Measurements from ENCODE around the gene PLEKHD1. TPM values are rescaled to one million over a fixed set of nuclear protein-coding genes. Genes with fewer than 3 reads are reported as not detected.

Gene PLEKHD1
- total RNA-seq, 1 experiment from 2014 or later, result 0.37 TPM

- H3K4me1 ChIP-seq (ENCODE audit: insufficient read depth, low read length, poor library complexity, severe bottlenecking), result peaks cover 23% of the 10 kb centered on the region
- H3K4me3 ChIP-seq (ENCODE audit: low read depth, low read length, poor library complexity, severe bottlenecking), result no peak overlapping the region
- intact Hi-C loops (cut with micrococcal nuclease; ENCODE audit: unreplicated experiment), result no loop called here
- no peak for DNase-seq (ENCODE audit: low spot score)
- POLR2A ChIA-PET (ENCODE audit: low non-redundant PET), result no interaction called here
- H3K27ac ChIP-seq (ENCODE audit: low read depth, low read length, poor library complexity, severe bottlenecking), result no peak overlapping the region
- no peaks in the 10 kb centered on the region for H3K36me3 ChIP-seq (ENCODE audit: insufficient read depth, low read length, poor library complexity, severe bottlenecking)
- no TSS peak for BruUV-seq (replicated peaks)
- no peaks in the 10 kb centered on the region for H3K9me3 ChIP-seq (ENCODE audit: low read depth, low read length, poor library complexity, severe bottlenecking)
- peaks cover 18% of the 10 kb centered on the region for H3K27me3 ChIP-seq (replicated peaks; ENCODE audit: insufficient read depth, low read depth, low read length, poor library complexity)
- no peak for TF ChIP-seq EZH2 (IDR thresholded peaks at IDR 0.05; ENCODE audit: borderline replicate concordance, low read depth, low read length, poor library complexity, severe bottlenecking)
- no peak for TF ChIP-seq CTCF (conservative IDR thresholded peaks at IDR 0.05; ENCODE audit: low read depth, low read length)
- CTCF ChIA-PET, result interaction anchor here (1.3 kb wide), 1 partner anchor 13 kb away, joined by 3 read pairs; no protein-coding TSS in a partner anchor
Measured at GRCh38 chr14:69487226-69487625, 2.7 kb downstream of the PLEKHD1 start.

- no peak overlapping the region for H3K27ac ChIP-seq (ENCODE audit: low read depth, low read length, poor library complexity, severe bottlenecking)
- peaks cover 18% of the 10 kb centered on the region for H3K27me3 ChIP-seq (replicated peaks; ENCODE audit: insufficient read depth, low read depth, low read length, poor library complexity)
- H3K36me3 ChIP-seq (ENCODE audit: insufficient read depth, low read length, poor library complexity, severe bottlenecking), result no peaks in the 10 kb centered on the region
- BruUV-seq (replicated peaks), result no TSS peak
- H3K9me3 ChIP-seq (ENCODE audit: low read depth, low read length, poor library complexity, severe bottlenecking), result no peaks in the 10 kb centered on the region
- intact Hi-C loops (cut with micrococcal nuclease; ENCODE audit: unreplicated experiment), result no loop called here
- POLR2A ChIA-PET (ENCODE audit: low non-redundant PET), result no interaction called here
- CTCF ChIA-PET, result interaction anchor here (1.3 kb wide), 1 partner anchor 14 kb away, joined by 3 read pairs; no protein-coding TSS in a partner anchor
- H3K4me3 ChIP-seq (ENCODE audit: low read depth, low read length, poor library complexity, severe bottlenecking), result no peak overlapping the region
- peak; percentile 79 for DNase-seq (ENCODE audit: low spot score)
- no peak for TF ChIP-seq CTCF (conservative IDR thresholded peaks at IDR 0.05; ENCODE audit: low read depth, low read length)
- TF ChIP-seq EZH2 (IDR thresholded peaks at IDR 0.05; ENCODE audit: borderline replicate concordance, low read depth, low read length, poor library complexity, severe bottlenecking), result no peak
- H3K4me1 ChIP-seq (ENCODE audit: insufficient read depth, low read length, poor library complexity, severe bottlenecking), result peaks cover 23% of the 10 kb centered on the region
Measured at GRCh38 chr14:69487771-69488170, 3.2 kb downstream of the PLEKHD1 start.

GRCh38 chr14:69489495-69489894 lies 5.0 kb downstream of the PLEKHD1 start:
- H3K9me3 ChIP-seq (ENCODE audit: low read depth, low read length, poor library complexity, severe bottlenecking), result no peaks in the 10 kb centered on the region
- peaks cover 9% of the 10 kb centered on the region for H3K27me3 ChIP-seq (replicated peaks; ENCODE audit: insufficient read depth, low read depth, low read length, poor library complexity)
- ChIA-PET CTCF (interaction anchor here (1.0 kb wide), 1 partner anchor 14 kb away, joined by 3 read pairs; no protein-coding TSS in a partner anchor), POLR2A (ENCODE audit: low non-redundant PET) (no interaction called here)
- H3K4me1 ChIP-seq (ENCODE audit: insufficient read depth, low read length, poor library complexity, severe bottlenecking), result peaks cover 23% of the 10 kb centered on the region
- no peak for DNase-seq (ENCODE audit: low spot score)
- TF ChIP-seq EZH2 (IDR thresholded peaks at IDR 0.05; ENCODE audit: borderline replicate concordance, low read depth, low read length, poor library complexity, severe bottlenecking), result no peak
- no peak for TF ChIP-seq CTCF (conservative IDR thresholded peaks at IDR 0.05; ENCODE audit: low read depth, low read length)
- intact Hi-C loops (cut with micrococcal nuclease; ENCODE audit: unreplicated experiment), result no loop called here
- H3K36me3 ChIP-seq (ENCODE audit: insufficient read depth, low read length, poor library complexity, severe bottlenecking), result no peaks in the 10 kb centered on the region
- no peak overlapping the region for H3K4me3 ChIP-seq (ENCODE audit: low read depth, low read length, poor library complexity, severe bottlenecking)
- H3K27ac ChIP-seq (ENCODE audit: low read depth, low read length, poor library complexity, severe bottlenecking), result no peak overlapping the region
- no TSS peak for BruUV-seq (replicated peaks)
